OCI-LY1 (cell line): Measurements from ENCODE around the gene COIL.

Experiments used
- H2AFZ ChIP-seq: fragments of 200-600 bp; sonication (generic), shearing (Covaris generic); 2 replicates; pipeline ENCODE4 v1.6.0; 2014; ENCODE audit warnings: antibody characterized with exemption, mild to moderate bottlenecking, low read length
- H3F3A ChIP-seq: fragments of 200-600 bp; sonication (generic), shearing (Covaris generic); 2 replicates; pipeline ENCODE4 v1.6.0; 2014; ENCODE audit warnings: mild to moderate bottlenecking, antibody characterized with exemption, low read length, moderate library complexity; ENCODE audit not compliant: insufficient read depth
- H3K27ac ChIP-seq: fragments of 200-600 bp; sonication (generic); 2 replicates; pipeline ENCODE4 v1.5.1; 2014; ENCODE audit warnings: low read length, mixed run types, mild to moderate bottlenecking, low read depth; ENCODE audit not compliant: poor library complexity, severe bottlenecking
- H3K27me3 ChIP-seq: fragments of 200-600 bp; sonication (generic); 2 replicates; pipeline ENCODE4 v1.6.0; 2014; ENCODE audit warnings: antibody characterized with exemption, mild to moderate bottlenecking, low read length, moderate library complexity; ENCODE audit not compliant: insufficient read depth
- H3K36me3 ChIP-seq: fragments of 200-600 bp; sonication (generic); 2 replicates; pipeline ENCODE4 v1.6.1; 2014; ENCODE audit warnings: mild to moderate bottlenecking, antibody characterized with exemption, low read length, moderate library complexity, mixed read lengths; ENCODE audit not compliant: insufficient read depth
- H3K4me1 ChIP-seq: fragments of 200-600 bp; sonication (generic); 2 replicates; pipeline ENCODE4 v1.5.1; 2014; ENCODE audit warnings: mild to moderate bottlenecking, low read length, moderate library complexity; ENCODE audit not compliant: insufficient read depth, severe bottlenecking
- H3K4me2 ChIP-seq: fragments of 200-600 bp; sonication (generic), shearing (Covaris generic); 2 replicates; pipeline ENCODE4 v1.6.1; 2014; ENCODE audit warnings: low read length
- H3K4me3 ChIP-seq: fragments of 200-600 bp; sonication (generic); 2 replicates; pipeline ENCODE4 v1.5.1; 2014; ENCODE audit warnings: low read length, low read depth, mild to moderate bottlenecking, mixed read lengths; ENCODE audit not compliant: poor library complexity, severe bottlenecking
- H3K79me2 ChIP-seq: fragments of 200-600 bp; shearing (Covaris generic); 2 replicates; pipeline ENCODE4 v1.6.1; 2016; ENCODE audit warnings: mixed run types, low read length, mixed read lengths; ENCODE audit not compliant: insufficient read depth
- H3K9ac ChIP-seq: fragments of 200-600 bp; sonication (generic), shearing (Covaris generic); 2 replicates; pipeline ENCODE4 v1.6.1; 2014; ENCODE audit warnings: mild to moderate bottlenecking, low read length, mixed read lengths
- H3K9me2 ChIP-seq: fragments of 200-600 bp; sonication (generic), shearing (Covaris generic); 2 replicates; pipeline ENCODE4 v1.6.1; 2014; ENCODE audit warnings: low read depth, mild to moderate bottlenecking, low read length, mixed read lengths
- H3K9me3 ChIP-seq: fragments of 200-600 bp; shearing (Covaris generic); 2 replicates; pipeline ENCODE4 v1.6.1; 2014; ENCODE audit warnings: low read length, mixed read lengths
- H4K20me1 ChIP-seq: fragments of 200-600 bp; sonication (generic), shearing (Covaris generic); 2 replicates; pipeline ENCODE4 v1.6.0; 2016; ENCODE audit warnings: mild to moderate bottlenecking, low read length; ENCODE audit not compliant: insufficient read depth
- CTCF ChIP-seq: fragments of 200-600 bp; sonication (generic), shearing (Covaris generic); IDR thresholded peaks from 2 replicates; pipeline ENCODE4 v1.5.1; 2017; ENCODE audit warnings: mild to moderate bottlenecking, antibody characterized with exemption, low read length, moderate library complexity, mixed read lengths
- EZH2 ChIP-seq: fragments of 200-600 bp; sonication (generic), shearing (Covaris generic); IDR thresholded peaks from 2 replicates; pipeline ENCODE4 v1.8.0; 2017; ENCODE audit warnings: borderline replicate concordance, mixed run types, mild to moderate bottlenecking, antibody characterized with exemption, low read length, moderate library complexity, mixed read lengths

The COIL gene

GRCh38 chr17:56896217-56896967 is 64.5 kb downstream of the COIL start:
- no peaks in the 10 kb centered on the region for H3K9me2 ChIP-seq
- H3K4me1 ChIP-seq: peaks cover 20% of the 10 kb centered on the region
- no peaks in the 10 kb centered on the region for H3K79me2 ChIP-seq
- H3K9me3 ChIP-seq: no peaks in the 10 kb centered on the region
- H3K4me2 ChIP-seq: no peak overlapping the region
- H3K27ac ChIP-seq: peak overlapping the region; percentile 22
- H3F3A ChIP-seq: no peaks in the 10 kb centered on the region
- H3K4me3 ChIP-seq: no peak overlapping the region
- no peaks in the 10 kb centered on the region for H4K20me1 ChIP-seq
- no peak overlapping the region for H2AFZ ChIP-seq
- H3K9ac ChIP-seq: no peak overlapping the region
- no peaks in the 10 kb centered on the region for H3K27me3 ChIP-seq
- H3K36me3 ChIP-seq: peaks cover 84% of the 10 kb centered on the region
- TF ChIP-seq EZH2 (no peak), CTCF (no peak)

DNA sequence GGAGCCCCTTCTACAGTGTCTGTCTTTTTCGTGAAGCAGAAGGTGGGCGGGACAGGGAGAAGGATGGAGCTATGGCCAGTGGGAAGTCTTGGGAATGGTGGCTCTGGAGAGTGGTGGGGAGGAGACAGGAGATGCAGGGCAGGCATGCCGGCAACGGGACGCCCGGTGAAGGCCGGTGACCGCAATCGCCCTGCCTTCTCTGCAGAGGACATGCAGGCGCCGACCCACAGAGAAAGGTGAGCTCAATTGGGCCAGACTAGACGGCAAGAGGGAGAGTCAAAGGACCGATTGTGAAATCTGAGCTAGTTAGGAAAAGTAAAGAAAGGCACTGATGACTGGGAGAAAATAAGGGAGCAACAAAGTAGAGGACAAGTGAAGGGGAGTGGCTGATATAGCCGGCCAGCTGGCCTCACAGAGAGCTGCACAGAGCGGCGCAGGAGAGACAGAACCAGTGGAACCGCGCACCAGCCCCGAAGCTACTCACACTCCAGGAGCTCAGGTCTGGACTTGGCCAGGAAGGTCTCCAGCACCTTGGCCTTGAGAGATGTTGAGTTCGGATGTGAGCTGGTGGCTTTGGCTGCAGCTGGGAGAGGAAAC is 65.9 kb downstream of the COIL start:
- TF ChIP-seq CTCF (no peak), EZH2 (no peak)
- peaks cover 84% of the 10 kb centered on the region for H3K36me3 ChIP-seq
- H3K9me2 ChIP-seq: no peaks in the 10 kb centered on the region
- peaks cover 20% of the 10 kb centered on the region for H3K4me1 ChIP-seq
- H3K4me2 ChIP-seq: no peak overlapping the region
- no peaks in the 10 kb centered on the region for H3K27me3 ChIP-seq
- no peaks in the 10 kb centered on the region for H4K20me1 ChIP-seq
- no peaks in the 10 kb centered on the region for H3F3A ChIP-seq
- H3K27ac ChIP-seq: no peak overlapping the region
- no peaks in the 10 kb centered on the region for H3K9me3 ChIP-seq
- no peaks in the 10 kb centered on the region for H3K79me2 ChIP-seq
- no peak overlapping the region for H3K4me3 ChIP-seq
- no peak overlapping the region for H3K9ac ChIP-seq
- no peak overlapping the region for H2AFZ ChIP-seq

- Histone ChIP-seq H3F3A (no peaks in the 10 kb centered on the region), H3K27ac (no peak overlapping the region), H3K9me2 (no peaks in the 10 kb centered on the region), H3K4me3 (no peak overlapping the region), H3K9me3 (no peaks in the 10 kb centered on the region), H4K20me1 (no peaks in the 10 kb centered on the region), H3K79me2 (no peaks in the 10 kb centered on the region), H3K4me2 (no peak overlapping the region), H3K36me3 (peaks cover 87% of the 10 kb centered on the region), H3K4me1 (peaks cover 20% of the 10 kb centered on the region), H3K27me3 (no peaks in the 10 kb centered on the region), H2AFZ (no peak overlapping the region), H3K9ac (no peak overlapping the region)
- TF ChIP-seq CTCF (no peak), EZH2 (no peak)
These were observed 67.3 kb downstream of the COIL start for GRCh38 chr17:56893503-56893902.
